Keratinocyte (primary cell): ENCODE measurements around the gene SMC2. TPM values are rescaled to one million over a fixed set of nuclear protein-coding genes. Genes with fewer than 3 reads are reported as not detected.

ENCODE experiments used
- DNase-seq: peaks from one replicate; pipeline ENCODE4 v3.0.0-alpha.2; 2011; ENCODE audit warnings: low read depth, missing footprints, low spot score
- FAIRE-seq: peaks from 2 replicates; lab custom pipeline; 2011; peaks lifted over from hg19 to GRCh38; lab: Jason Lieb, UNC
- H2AFZ ChIP-seq: 2 replicates; pipeline ENCODE4 v1.6.0; 2012; ENCODE audit warnings: low read length, control low read depth, inconsistent platforms; ENCODE audit not compliant: control insufficient read depth
- H3K27ac ChIP-seq: 2 replicates; pipeline ENCODE4 v1.5.1; 2011; ENCODE audit warnings: low read length; ENCODE audit not compliant: control insufficient read depth, insufficient read depth
- H3K27me3 ChIP-seq: 3 replicates; pipeline ENCODE4 v1.6.0; 2011; ENCODE audit warnings: low read length; ENCODE audit not compliant: control insufficient read depth, insufficient read depth; ENCODE audit errors: extremely low read depth
- H3K36me3 ChIP-seq, 2 experiments: 2 replicates in 1 of 2; 3 replicates in 1 of 2; pipeline ENCODE4 v1.5.1; 2011; ENCODE audit warnings: low read length in 2 of 2, mild to moderate bottlenecking in 1 of 2; ENCODE audit not compliant: control insufficient read depth in 2 of 2, insufficient read depth in 2 of 2; ENCODE audit errors: extremely low read depth in 1 of 2
- H3K4me1 ChIP-seq: 3 replicates; pipeline ENCODE4 v1.5.1; 2011; ENCODE audit warnings: low read length; ENCODE audit not compliant: control insufficient read depth, insufficient read depth; ENCODE audit errors: extremely low read depth
- H3K4me2 ChIP-seq: 3 replicates; pipeline ENCODE4 v1.6.0; 2011; ENCODE audit warnings: low read depth, low read length; ENCODE audit not compliant: control insufficient read depth, insufficient read depth; ENCODE audit errors: extremely low read depth
- H3K4me3 ChIP-seq, 3 experiments: fragments of 200-600 bp in 1 of 3; sonication (generic) in 1 of 3; 2 replicates in 2 of 3; 3 replicates in 1 of 3; pipeline ENCODE4 v1.5.1; 2011 to 2016; ENCODE audit warnings: low read length in 3 of 3, mild to moderate bottlenecking in 3 of 3, control low read depth in 2 of 3, inconsistent platforms in 1 of 3, low read depth in 1 of 3, mixed read lengths in 1 of 3, mixed run types in 1 of 3, moderate library complexity in 1 of 3; ENCODE audit not compliant: control insufficient read depth in 2 of 3, insufficient read depth in 2 of 3; ENCODE audit errors: extremely low read depth in 1 of 3
- H3K79me2 ChIP-seq: 2 replicates; pipeline ENCODE4 v1.6.0; 2012; ENCODE audit warnings: low read length; ENCODE audit not compliant: control insufficient read depth, insufficient read depth
- H3K9ac ChIP-seq: 3 replicates; pipeline ENCODE4 v1.6.0; 2011; ENCODE audit warnings: low read length; ENCODE audit not compliant: control insufficient read depth, insufficient read depth; ENCODE audit errors: extremely low read depth
- H3K9me1 ChIP-seq: 3 replicates; pipeline ENCODE4 v1.6.0; 2011; ENCODE audit warnings: low read length; ENCODE audit not compliant: control insufficient read depth, insufficient read depth; ENCODE audit errors: extremely low read depth
- H3K9me3 ChIP-seq: 2 replicates; pipeline ENCODE4 v1.5.1; 2012; ENCODE audit warnings: low read depth, low read length; ENCODE audit not compliant: control insufficient read depth
- H4K20me1 ChIP-seq: 3 replicates; pipeline ENCODE4 v1.6.0; 2011; ENCODE audit warnings: low read length; ENCODE audit not compliant: control insufficient read depth, insufficient read depth; ENCODE audit errors: extremely low read depth
- EZH2 ChIP-seq: IDR thresholded peaks from one replicate; pipeline ENCODE4 v1.6.1; 2012; ENCODE audit warnings: inconsistent platforms, mild to moderate bottlenecking, low read length, moderate library complexity
- dilution Hi-C: fragments of 300-500 bp; cut with MboI; formaldehyde crosslinking; loops from one replicate; pipeline ENCODE4 v1.7.0; 2020; ENCODE audit warnings: low sequenced_read_pairs; ENCODE audit not compliant: extremely low pct_ligation_motif_present
- polyA plus RNA-seq, 5 experiments: library from polyadenylated mRNA; depleted of rRNA in 3 of 5; stranded (reverse) in 3 of 5; stranded (forward) in 1 of 5; unstranded in 1 of 5; fragments of >200 nt; gene quantifications; 1 replicate in 1 of 5; 2 replicates in 3 of 5; 3 replicates in 1 of 5; pipeline versions ENCODE4 v1.2.1 to v1.2.3, GENCODE V29; 2011 to 2012; ENCODE audit warnings: missing spikeins in 2 of 5, low read depth in 1 of 5, low replicate concordance in 1 of 5
- TF ChIP-seq, protein P1 (sequence below), 3 experiments: IDR thresholded peaks in 1 of 3; conservative IDR thresholded peaks in 1 of 3; optimal IDR thresholded peaks in 1 of 3; 2 replicates in 2 of 3; 3 replicates in 1 of 3; pipeline versions ENCODE3 to v1.5.1; 2011; ENCODE audit warnings: low read length in 3 of 3, mild to moderate bottlenecking in 3 of 3, moderate library complexity in 2 of 3, control low read depth in 1 of 3, inconsistent platforms in 1 of 3; ENCODE audit not compliant: insufficient read depth in 2 of 3; ENCODE audit errors: extremely low read depth in 1 of 3

SMC2 gene
- polyA plus RNA-seq, 1 donor (not counting 4 experiments of a cell fraction or from before 2014, with no cell fraction given): 13.9 TPM

DNA sequence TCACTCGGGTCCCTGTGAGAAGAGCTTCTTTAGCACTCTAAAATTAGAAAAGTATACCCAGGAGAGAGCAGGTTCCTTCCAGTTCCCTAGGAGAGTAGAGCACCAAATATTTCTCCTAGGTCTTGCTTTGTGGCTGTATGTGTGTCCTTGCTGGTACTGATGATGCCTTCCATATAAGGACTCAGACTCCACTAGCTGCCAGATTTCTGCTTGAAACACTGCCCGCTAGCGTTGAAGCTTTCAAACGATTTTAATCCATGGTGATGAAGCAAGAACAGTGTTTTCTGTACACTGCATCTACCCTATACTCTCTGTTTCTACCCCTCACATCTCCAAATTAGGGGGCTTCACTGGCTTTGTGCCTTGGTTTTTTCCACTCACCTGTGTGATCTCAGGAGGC is 2.4 kb upstream of the SMC2 start:
- Histone ChIP-seq H3K4me1 (peaks cover 19% of the 10 kb centered on the region), H2AFZ (no peak overlapping the region), H3K4me3 (no peak overlapping the region), H3K79me2 (peaks cover 17% of the 10 kb centered on the region), H3K9me1 (no peaks in the 10 kb centered on the region), H3K4me2 (peak overlapping the region; percentile 14), H3K27ac (no peak overlapping the region), H3K36me3 (no peaks in the 10 kb centered on the region), H3K27me3 (no peaks in the 10 kb centered on the region), H4K20me1 (no peaks in the 10 kb centered on the region), H3K9me3 (no peaks in the 10 kb centered on the region), H3K9ac (no peak overlapping the region)
- FAIRE-seq (no peak), DNase-seq (no peak)
- TF ChIP-seq, protein P1, sequence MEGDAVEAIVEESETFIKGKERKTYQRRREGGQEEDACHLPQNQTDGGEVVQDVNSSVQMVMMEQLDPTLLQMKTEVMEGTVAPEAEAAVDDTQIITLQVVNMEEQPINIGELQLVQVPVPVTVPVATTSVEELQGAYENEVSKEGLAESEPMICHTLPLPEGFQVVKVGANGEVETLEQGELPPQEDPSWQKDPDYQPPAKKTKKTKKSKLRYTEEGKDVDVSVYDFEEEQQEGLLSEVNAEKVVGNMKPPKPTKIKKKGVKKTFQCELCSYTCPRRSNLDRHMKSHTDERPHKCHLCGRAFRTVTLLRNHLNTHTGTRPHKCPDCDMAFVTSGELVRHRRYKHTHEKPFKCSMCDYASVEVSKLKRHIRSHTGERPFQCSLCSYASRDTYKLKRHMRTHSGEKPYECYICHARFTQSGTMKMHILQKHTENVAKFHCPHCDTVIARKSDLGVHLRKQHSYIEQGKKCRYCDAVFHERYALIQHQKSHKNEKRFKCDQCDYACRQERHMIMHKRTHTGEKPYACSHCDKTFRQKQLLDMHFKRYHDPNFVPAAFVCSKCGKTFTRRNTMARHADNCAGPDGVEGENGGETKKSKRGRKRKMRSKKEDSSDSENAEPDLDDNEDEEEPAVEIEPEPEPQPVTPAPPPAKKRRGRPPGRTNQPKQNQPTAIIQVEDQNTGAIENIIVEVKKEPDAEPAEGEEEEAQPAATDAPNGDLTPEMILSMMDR (optimal IDR thresholded peaks at IDR 0.05 in 1 of 3, IDR thresholded peaks at IDR 0.05 in 1 of 3, conservative IDR thresholded peaks at IDR 0.05 in 1 of 3; ENCODE audit: extremely low read depth in 1 of 3, insufficient read depth in 2 of 3, low read length in 3 of 3): peak in 2 of 3 experiments; percentile 8 to 14
- no peak for TF ChIP-seq EZH2
- dilution Hi-C loops: no loop called here

DNA sequence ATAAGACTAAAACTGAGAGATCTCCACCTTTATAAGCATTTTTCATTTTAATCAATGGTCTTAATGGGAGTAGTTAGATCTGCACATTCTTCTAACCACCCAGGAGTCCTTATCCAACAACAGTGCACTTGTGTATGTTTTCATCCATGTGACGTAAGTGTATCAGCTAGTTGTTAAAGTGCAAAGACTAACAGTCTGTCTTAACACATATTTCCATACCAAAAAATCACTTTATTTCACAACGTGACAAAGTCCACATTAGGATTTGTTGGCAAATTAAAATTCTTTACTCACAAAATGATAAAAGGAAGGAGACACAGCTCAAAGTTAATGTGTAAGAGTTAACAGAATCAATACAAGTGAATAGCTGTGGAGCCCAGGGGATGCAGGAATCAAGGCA is 1.9 kb upstream of the SMC2 start:
- H3K27me3 ChIP-seq: no peaks in the 10 kb centered on the region
- TF ChIP-seq EZH2: no peak
- TF ChIP-seq, protein P1 (optimal IDR thresholded peaks at IDR 0.05 in 1 of 3, IDR thresholded peaks at IDR 0.05 in 1 of 3, conservative IDR thresholded peaks at IDR 0.05 in 1 of 3; ENCODE audit: extremely low read depth in 1 of 3, insufficient read depth in 2 of 3, low read length in 3 of 3): no peak
- no peak overlapping the region for H3K9ac ChIP-seq
- FAIRE-seq (no peak), DNase-seq (no peak)
- peak overlapping the region; percentile 14 for H3K4me2 ChIP-seq
- no peaks in the 10 kb centered on the region for H3K9me3 ChIP-seq
- H3K4me1 ChIP-seq: peaks cover 19% of the 10 kb centered on the region
- H3K36me3 ChIP-seq: no peaks in the 10 kb centered on the region
- H3K27ac ChIP-seq: no peak overlapping the region
- no peaks in the 10 kb centered on the region for H4K20me1 ChIP-seq
- no peak overlapping the region for H3K4me3 ChIP-seq
- no peaks in the 10 kb centered on the region for H3K9me1 ChIP-seq
- H2AFZ ChIP-seq: no peak overlapping the region
- H3K79me2 ChIP-seq: peaks cover 17% of the 10 kb centered on the region
- dilution Hi-C loops: no loop called here
